ENCODE data around the gene AGXT.

The AGXT gene

DNA sequence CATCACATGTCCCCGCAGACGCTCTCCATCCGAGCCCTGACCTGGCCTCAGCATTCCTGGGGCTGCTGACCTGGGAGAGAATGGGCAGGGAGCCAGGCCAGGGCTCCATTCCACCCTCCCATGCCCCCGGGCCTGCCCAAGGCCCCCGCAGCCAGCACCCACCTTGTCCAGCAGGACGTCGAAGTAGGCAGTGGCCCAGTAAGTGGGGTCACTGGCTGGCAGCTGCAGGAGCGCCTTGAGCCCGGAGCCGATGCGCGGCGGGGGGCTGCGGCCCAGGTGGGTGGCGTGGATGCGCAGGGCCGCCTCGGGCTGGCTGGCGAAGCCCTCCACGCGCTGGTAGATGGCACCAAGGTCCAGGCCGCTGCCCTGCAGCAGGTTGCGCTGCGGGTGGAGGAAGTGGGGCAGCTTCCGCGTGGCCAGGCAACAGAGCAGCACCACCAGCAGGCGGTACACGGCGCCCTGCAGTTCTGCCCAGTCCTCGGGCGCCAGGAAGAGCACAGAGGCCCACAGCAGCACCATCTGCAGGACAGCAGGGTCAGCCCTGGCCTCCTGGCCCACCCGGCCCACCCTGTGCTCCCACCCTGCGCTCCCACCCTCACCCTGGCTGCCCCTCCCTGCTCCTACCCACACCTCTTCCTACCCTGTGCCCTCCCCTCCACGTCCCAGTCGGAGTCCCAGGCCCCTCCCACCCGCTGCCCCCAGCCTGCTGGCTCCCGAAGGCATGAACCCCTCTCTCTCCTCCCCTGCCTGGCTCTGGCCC lies 19.7 kb downstream of the AGXT start:
- TF ChIP-seq ESRRG (CRISPR knock-in tag; IDR thresholded peaks at IDR 0.05): no peak
- no peak for TF ChIP-seq BACH2 (CRISPR knock-in tag; IDR thresholded peaks at IDR 0.05; ENCODE audit: borderline replicate concordance)
- no peak for TF ChIP-seq GLIS3 (CRISPR knock-in tag; IDR thresholded peaks at IDR 0.05)
- TF ChIP-seq OSR1 (CRISPR knock-in tag; IDR thresholded peaks at IDR 0.05): no peak
- TF ChIP-seq, protein P1, sequence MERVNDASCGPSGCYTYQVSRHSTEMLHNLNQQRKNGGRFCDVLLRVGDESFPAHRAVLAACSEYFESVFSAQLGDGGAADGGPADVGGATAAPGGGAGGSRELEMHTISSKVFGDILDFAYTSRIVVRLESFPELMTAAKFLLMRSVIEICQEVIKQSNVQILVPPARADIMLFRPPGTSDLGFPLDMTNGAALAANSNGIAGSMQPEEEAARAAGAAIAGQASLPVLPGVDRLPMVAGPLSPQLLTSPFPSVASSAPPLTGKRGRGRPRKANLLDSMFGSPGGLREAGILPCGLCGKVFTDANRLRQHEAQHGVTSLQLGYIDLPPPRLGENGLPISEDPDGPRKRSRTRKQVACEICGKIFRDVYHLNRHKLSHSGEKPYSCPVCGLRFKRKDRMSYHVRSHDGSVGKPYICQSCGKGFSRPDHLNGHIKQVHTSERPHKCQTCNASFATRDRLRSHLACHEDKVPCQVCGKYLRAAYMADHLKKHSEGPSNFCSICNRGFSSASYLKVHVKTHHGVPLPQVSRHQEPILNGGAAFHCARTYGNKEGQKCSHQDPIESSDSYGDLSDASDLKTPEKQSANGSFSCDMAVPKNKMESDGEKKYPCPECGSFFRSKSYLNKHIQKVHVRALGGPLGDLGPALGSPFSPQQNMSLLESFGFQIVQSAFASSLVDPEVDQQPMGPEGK (CRISPR knock-in tag; IDR thresholded peaks at IDR 0.05; ENCODE audit: borderline replicate concordance): no peak
- no peak for TF ChIP-seq TCF4 (CRISPR knock-in tag; IDR thresholded peaks at IDR 0.05; ENCODE audit: borderline replicate concordance)
- TF ChIP-seq ZFP30 (CRISPR knock-in tag; IDR thresholded peaks at IDR 0.05): no peak
- no peak for TF ChIP-seq ISL1 (CRISPR knock-in tag; IDR thresholded peaks at IDR 0.05)
- no peak for TF ChIP-seq ZNF70 (CRISPR knock-in tag; IDR thresholded peaks at IDR 0.05)
- no peak for ATAC-seq

DNA sequence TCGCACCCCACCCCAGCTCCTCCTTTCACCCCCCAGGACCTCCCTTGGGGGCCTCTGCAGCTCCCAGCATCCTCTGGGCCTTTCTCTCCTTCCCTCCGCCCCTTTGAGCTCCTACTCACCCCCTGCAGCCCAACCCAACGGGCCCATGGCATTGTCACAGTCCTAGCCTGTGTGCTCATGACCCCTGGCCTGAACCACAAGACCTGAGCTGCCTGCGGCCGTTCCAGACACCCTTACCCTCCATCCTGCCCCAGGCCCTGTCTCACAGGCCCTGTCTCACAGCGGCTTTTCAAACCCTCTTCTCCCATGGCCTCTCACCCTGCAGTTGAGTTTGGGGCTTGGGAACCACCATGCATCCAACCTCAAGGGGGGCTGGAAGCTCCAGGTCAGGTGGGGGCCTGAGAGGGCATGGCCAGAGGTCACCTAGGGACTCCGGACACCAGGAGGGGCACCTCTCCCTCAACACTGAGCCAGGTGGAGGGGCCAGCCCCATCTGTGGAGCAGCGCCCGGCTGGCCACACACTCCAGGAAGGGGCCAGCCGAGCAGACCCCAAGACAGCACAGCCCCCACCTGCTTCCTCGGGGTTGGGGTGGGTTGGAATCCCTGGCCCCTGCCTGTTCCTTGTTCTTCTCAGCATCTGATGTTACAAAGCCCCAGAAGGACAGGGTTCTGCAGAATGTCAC lies 20.4 kb downstream of the AGXT start:
- TF ChIP-seq CSDC2 (CRISPR knock-in tag; IDR thresholded peaks at IDR 0.05) (no peak), BACH2 (CRISPR knock-in tag; IDR thresholded peaks at IDR 0.05; ENCODE audit: borderline replicate concordance) (no peak), ISL1 (CRISPR knock-in tag; IDR thresholded peaks at IDR 0.05) (no peak), ZC3H10 (CRISPR knock-in tag; IDR thresholded peaks at IDR 0.05) (no peak), ZNF8 (CRISPR knock-in tag; IDR thresholded peaks at IDR 0.05) (no peak)
- TF ChIP-seq, protein P2, sequence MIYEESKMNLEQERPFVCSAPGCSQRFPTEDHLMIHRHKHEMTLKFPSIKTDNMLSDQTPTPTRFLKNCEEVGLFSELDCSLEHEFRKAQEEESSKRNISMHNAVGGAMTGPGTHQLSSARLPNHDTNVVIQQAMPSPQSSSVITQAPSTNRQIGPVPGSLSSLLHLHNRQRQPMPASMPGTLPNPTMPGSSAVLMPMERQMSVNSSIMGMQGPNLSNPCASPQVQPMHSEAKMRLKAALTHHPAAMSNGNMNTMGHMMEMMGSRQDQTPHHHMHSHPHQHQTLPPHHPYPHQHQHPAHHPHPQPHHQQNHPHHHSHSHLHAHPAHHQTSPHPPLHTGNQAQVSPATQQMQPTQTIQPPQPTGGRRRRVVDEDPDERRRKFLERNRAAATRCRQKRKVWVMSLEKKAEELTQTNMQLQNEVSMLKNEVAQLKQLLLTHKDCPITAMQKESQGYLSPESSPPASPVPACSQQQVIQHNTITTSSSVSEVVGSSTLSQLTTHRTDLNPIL (CRISPR knock-in tag; IDR thresholded peaks at IDR 0.05; ENCODE audit: low read depth): no peak
- ATAC-seq: no peak

DNA sequence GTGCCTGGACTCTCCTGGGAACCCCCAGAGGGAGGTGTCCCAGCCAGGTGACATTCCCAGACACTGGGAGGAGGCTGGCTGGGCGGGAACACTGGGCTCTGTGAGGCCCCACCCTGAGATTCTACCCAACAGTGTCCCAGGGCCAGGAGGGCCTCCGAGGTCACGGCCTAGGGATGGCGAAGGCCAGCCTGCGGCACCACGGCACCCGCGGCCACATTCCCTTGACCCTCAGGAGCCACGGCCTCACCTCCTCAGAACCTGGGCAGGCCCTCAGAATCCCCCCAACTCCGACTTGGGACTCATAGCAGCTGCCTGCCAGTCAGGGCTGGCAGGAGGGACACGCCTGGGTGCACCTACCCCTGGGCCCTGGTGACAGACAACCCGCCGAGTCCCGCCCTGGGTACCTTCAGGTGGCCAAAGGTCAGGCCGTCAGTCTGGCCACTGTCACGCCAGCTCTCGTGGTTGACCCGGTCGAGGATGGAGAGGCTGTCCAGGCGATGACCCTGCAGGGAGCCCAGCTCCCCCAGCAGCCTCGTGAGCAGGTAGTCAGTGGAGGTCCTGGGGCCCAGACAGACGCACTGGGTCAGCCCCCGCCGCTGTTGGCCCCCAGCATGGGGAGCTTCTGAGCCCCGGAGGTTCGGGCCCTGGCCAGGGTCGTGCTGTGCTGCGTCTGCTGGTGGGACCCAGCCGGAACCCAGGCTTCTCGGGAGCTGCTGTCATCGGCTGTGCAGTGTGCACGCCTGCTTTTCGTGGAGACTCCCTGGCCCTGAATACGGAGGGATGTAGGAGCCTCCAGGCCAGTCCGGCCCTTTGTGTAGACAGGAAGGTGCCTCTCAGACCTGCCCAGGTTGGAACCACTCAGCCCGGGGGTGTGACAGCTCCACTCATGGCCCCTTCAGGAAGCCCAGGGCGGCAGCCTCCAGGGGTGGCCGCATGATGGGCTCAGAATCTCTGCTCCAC lies 21.3 kb downstream of the AGXT start:
- TF ChIP-seq ISL1 (CRISPR knock-in tag; IDR thresholded peaks at IDR 0.05) (no peak), ZFP30 (CRISPR knock-in tag; IDR thresholded peaks at IDR 0.05) (no peak), CSDC2 (CRISPR knock-in tag; IDR thresholded peaks at IDR 0.05) (no peak), SNAI2 (CRISPR knock-in tag; IDR thresholded peaks at IDR 0.05) (no peak), TCF4 (CRISPR knock-in tag; IDR thresholded peaks at IDR 0.05; ENCODE audit: borderline replicate concordance) (no peak), ZNF8 (CRISPR knock-in tag; IDR thresholded peaks at IDR 0.05) (no peak), ESRRG (CRISPR knock-in tag; IDR thresholded peaks at IDR 0.05) (no peak), GLIS3 (CRISPR knock-in tag; IDR thresholded peaks at IDR 0.05) (no peak), BACH2 (CRISPR knock-in tag; IDR thresholded peaks at IDR 0.05; ENCODE audit: borderline replicate concordance) (no peak)
- TF ChIP-seq, protein P3, sequence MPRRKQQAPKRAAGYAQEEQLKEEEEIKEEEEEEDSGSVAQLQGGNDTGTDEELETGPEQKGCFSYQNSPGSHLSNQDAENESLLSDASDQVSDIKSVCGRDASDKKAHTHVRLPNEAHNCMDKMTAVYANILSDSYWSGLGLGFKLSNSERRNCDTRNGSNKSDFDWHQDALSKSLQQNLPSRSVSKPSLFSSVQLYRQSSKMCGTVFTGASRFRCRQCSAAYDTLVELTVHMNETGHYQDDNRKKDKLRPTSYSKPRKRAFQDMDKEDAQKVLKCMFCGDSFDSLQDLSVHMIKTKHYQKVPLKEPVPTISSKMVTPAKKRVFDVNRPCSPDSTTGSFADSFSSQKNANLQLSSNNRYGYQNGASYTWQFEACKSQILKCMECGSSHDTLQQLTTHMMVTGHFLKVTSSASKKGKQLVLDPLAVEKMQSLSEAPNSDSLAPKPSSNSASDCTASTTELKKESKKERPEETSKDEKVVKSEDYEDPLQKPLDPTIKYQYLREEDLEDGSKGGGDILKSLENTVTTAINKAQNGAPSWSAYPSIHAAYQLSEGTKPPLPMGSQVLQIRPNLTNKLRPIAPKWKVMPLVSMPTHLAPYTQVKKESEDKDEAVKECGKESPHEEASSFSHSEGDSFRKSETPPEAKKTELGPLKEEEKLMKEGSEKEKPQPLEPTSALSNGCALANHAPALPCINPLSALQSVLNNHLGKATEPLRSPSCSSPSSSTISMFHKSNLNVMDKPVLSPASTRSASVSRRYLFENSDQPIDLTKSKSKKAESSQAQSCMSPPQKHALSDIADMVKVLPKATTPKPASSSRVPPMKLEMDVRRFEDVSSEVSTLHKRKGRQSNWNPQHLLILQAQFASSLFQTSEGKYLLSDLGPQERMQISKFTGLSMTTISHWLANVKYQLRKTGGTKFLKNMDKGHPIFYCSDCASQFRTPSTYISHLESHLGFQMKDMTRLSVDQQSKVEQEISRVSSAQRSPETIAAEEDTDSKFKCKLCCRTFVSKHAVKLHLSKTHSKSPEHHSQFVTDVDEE (CRISPR knock-in tag; IDR thresholded peaks at IDR 0.05): no peak
- TF ChIP-seq, protein P1 (CRISPR knock-in tag; IDR thresholded peaks at IDR 0.05; ENCODE audit: borderline replicate concordance): no peak

DNA sequence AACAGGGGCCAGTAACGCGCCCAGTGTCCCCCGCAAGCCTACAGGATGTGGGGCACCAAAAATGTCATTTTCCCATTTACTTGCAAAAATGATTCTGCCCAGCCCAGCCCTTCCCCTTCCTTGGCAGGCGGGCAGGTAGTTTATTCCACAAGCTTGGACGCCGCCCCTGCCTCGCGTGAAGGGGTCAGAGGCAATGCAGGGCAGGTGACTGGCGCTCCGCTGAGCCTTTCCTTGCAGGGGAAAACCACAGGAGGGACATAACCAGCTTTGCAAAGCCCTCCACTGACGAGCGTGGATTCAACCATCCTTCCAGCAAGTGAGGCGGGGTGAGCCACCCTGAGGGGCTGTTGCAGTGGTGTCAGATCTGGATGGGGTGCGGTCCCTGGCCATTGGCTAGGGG lies 22.1 kb downstream of the AGXT start:
- ATAC-seq: no peak
- TF ChIP-seq, protein P4, sequence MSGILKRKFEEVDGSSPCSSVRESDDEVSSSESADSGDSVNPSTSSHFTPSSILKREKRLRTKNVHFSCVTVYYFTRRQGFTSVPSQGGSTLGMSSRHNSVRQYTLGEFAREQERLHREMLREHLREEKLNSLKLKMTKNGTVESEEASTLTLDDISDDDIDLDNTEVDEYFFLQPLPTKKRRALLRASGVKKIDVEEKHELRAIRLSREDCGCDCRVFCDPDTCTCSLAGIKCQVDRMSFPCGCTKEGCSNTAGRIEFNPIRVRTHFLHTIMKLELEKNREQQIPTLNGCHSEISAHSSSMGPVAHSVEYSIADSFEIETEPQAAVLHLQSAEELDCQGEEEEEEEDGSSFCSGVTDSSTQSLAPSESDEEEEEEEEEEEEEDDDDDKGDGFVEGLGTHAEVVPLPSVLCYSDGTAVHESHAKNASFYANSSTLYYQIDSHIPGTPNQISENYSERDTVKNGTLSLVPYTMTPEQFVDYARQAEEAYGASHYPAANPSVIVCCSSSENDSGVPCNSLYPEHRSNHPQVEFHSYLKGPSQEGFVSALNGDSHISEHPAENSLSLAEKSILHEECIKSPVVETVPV (CRISPR knock-in tag; IDR thresholded peaks at IDR 0.05): no peak
- TF ChIP-seq, protein P2 (CRISPR knock-in tag; IDR thresholded peaks at IDR 0.05; ENCODE audit: low read depth): no peak
- no peak for TF ChIP-seq OSR1 (CRISPR knock-in tag; IDR thresholded peaks at IDR 0.05)
- TF ChIP-seq, protein P5, sequence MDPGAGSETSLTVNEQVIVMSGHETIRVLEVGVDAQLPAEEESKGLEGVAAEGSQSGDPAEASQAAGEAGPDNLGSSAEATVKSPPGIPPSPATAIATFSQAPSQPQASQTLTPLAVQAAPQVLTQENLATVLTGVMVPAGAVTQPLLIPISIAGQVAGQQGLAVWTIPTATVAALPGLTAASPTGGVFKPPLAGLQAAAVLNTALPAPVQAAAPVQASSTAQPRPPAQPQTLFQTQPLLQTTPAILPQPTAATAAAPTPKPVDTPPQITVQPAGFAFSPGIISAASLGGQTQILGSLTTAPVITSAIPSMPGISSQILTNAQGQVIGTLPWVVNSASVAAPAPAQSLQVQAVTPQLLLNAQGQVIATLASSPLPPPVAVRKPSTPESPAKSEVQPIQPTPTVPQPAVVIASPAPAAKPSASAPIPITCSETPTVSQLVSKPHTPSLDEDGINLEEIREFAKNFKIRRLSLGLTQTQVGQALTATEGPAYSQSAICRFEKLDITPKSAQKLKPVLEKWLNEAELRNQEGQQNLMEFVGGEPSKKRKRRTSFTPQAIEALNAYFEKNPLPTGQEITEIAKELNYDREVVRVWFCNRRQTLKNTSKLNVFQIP (CRISPR knock-in tag; IDR thresholded peaks at IDR 0.05; ENCODE audit: borderline replicate concordance, low read depth): no peak

More for the DNA sequence above, 21.3 kb downstream of the AGXT start:
- ATAC-seq: no peak
